ENCODE data around the gene NUP153.

Gene NUP153

GRCh38 chr6:17665132-17665531 is 41.6 kb downstream of the NUP153 start:
- Histone ChIP-seq H3K36me3 (ENCODE audit: control insufficient read depth in 5 of 5, insufficient read depth in 5 of 5, low read length in 5 of 5) (peaks cover 46 to 75% (median 48%) of the 10 kb centered on the region in 5 donors), H3K4me1 (ENCODE audit: control insufficient read depth in 5 of 5, insufficient read depth in 5 of 5, low read length in 5 of 5) (no peaks in the 10 kb centered on the region), H3K9me3 (ENCODE audit: control insufficient read depth in 5 of 5, low read length in 5 of 5) (no peaks in the 10 kb centered on the region), H3K4me3 (ENCODE audit: low read depth in 1 of 5, low read length in 5 of 5) (no peak overlapping the region), H3K27me3 (ENCODE audit: control insufficient read depth in 5 of 5, insufficient read depth in 4 of 5, low read length in 5 of 5) (no peaks in the 10 kb centered on the region), H3K27ac (ENCODE audit: low read depth, low read length) (no peak overlapping the region), H3K9ac (ENCODE audit: low read length in 5 of 5) (no peak overlapping the region)

GRCh38 chr6:17663226-17663625 is 43.5 kb downstream of the NUP153 start:
- H3K9me3 ChIP-seq (ENCODE audit: control insufficient read depth in 5 of 5, low read length in 5 of 5), result no peaks in the 10 kb centered on the region
- peaks cover 47 to 81% (median 52%) of the 10 kb centered on the region in 5 donors for H3K36me3 ChIP-seq (ENCODE audit: control insufficient read depth in 5 of 5, insufficient read depth in 5 of 5, low read length in 5 of 5)
- no peak overlapping the region for H3K27ac ChIP-seq (ENCODE audit: low read depth, low read length)
- H3K4me3 ChIP-seq (ENCODE audit: low read depth in 1 of 5, low read length in 5 of 5), result no peak overlapping the region
- H3K27me3 ChIP-seq (ENCODE audit: control insufficient read depth in 5 of 5, insufficient read depth in 4 of 5, low read length in 5 of 5), result no peaks in the 10 kb centered on the region
- no peaks in the 10 kb centered on the region for H3K4me1 ChIP-seq (ENCODE audit: control insufficient read depth in 5 of 5, insufficient read depth in 5 of 5, low read length in 5 of 5)
- no peak overlapping the region for H3K9ac ChIP-seq (ENCODE audit: low read length in 5 of 5)

- Histone ChIP-seq H3K4me1 (ENCODE audit: control insufficient read depth in 5 of 5, insufficient read depth in 5 of 5, low read length in 5 of 5) (no peaks in the 10 kb centered on the region), H3K4me3 (ENCODE audit: low read depth in 1 of 5, low read length in 5 of 5) (no peak overlapping the region), H3K9ac (ENCODE audit: low read length in 5 of 5) (no peak overlapping the region), H3K27me3 (ENCODE audit: control insufficient read depth in 5 of 5, insufficient read depth in 4 of 5, low read length in 5 of 5) (no peaks in the 10 kb centered on the region), H3K36me3 (ENCODE audit: control insufficient read depth in 5 of 5, insufficient read depth in 5 of 5, low read length in 5 of 5) (peaks cover 45 to 81% (median 53%) of the 10 kb centered on the region in 5 donors), H3K27ac (ENCODE audit: low read depth, low read length) (no peak overlapping the region), H3K9me3 (ENCODE audit: control insufficient read depth in 5 of 5, low read length in 5 of 5) (no peaks in the 10 kb centered on the region)
Measured at GRCh38 chr6:17662585-17662984, 44.1 kb downstream of the NUP153 start.

- Histone ChIP-seq H3K4me3 (ENCODE audit: low read depth in 1 of 5, low read length in 5 of 5) (no peak overlapping the region), H3K36me3 (ENCODE audit: control insufficient read depth in 5 of 5, insufficient read depth in 5 of 5, low read length in 5 of 5) (peaks cover 29 to 63% (median 42%) of the 10 kb centered on the region in 5 donors), H3K9me3 (ENCODE audit: control insufficient read depth in 5 of 5, low read length in 5 of 5) (no peaks in the 10 kb centered on the region), H3K27ac (ENCODE audit: low read depth, low read length) (no peak overlapping the region), H3K9ac (ENCODE audit: low read length in 5 of 5) (no peak overlapping the region), H3K27me3 (ENCODE audit: control insufficient read depth in 5 of 5, insufficient read depth in 4 of 5, low read length in 5 of 5) (no peaks in the 10 kb centered on the region), H3K4me1 (ENCODE audit: control insufficient read depth in 5 of 5, insufficient read depth in 5 of 5, low read length in 5 of 5) (no peaks in the 10 kb centered on the region)
Measured at GRCh38 chr6:17656644-17657043, 50.1 kb downstream of the NUP153 start.

- Histone ChIP-seq H3K36me3 (ENCODE audit: control insufficient read depth in 5 of 5, insufficient read depth in 5 of 5, low read length in 5 of 5) (peaks cover 24 to 59% (median 37%) of the 10 kb centered on the region in 5 donors), H3K27ac (ENCODE audit: low read depth, low read length) (no peak overlapping the region), H3K9me3 (ENCODE audit: control insufficient read depth in 5 of 5, low read length in 5 of 5) (no peaks in the 10 kb centered on the region), H3K4me3 (ENCODE audit: low read depth in 1 of 5, low read length in 5 of 5) (no peak overlapping the region), H3K27me3 (ENCODE audit: control insufficient read depth in 5 of 5, insufficient read depth in 4 of 5, low read length in 5 of 5) (no peaks in the 10 kb centered on the region), H3K4me1 (ENCODE audit: control insufficient read depth in 5 of 5, insufficient read depth in 5 of 5, low read length in 5 of 5) (no peaks in the 10 kb centered on the region), H3K9ac (ENCODE audit: low read length in 5 of 5) (no peak overlapping the region)
Measured at GRCh38 chr6:17656092-17656491, 50.6 kb downstream of the NUP153 start.

- H3K9me3 ChIP-seq (ENCODE audit: control insufficient read depth in 5 of 5, low read length in 5 of 5), result no peaks in the 10 kb centered on the region
- H3K27me3 ChIP-seq (ENCODE audit: control insufficient read depth in 5 of 5, insufficient read depth in 4 of 5, low read length in 5 of 5), result no peaks in the 10 kb centered on the region
- peaks cover 17 to 54% (median 32%) of the 10 kb centered on the region in 5 donors for H3K36me3 ChIP-seq (ENCODE audit: control insufficient read depth in 5 of 5, insufficient read depth in 5 of 5, low read length in 5 of 5)
- H3K27ac ChIP-seq (ENCODE audit: low read depth, low read length), result no peak overlapping the region
- H3K4me3 ChIP-seq (ENCODE audit: low read depth in 1 of 5, low read length in 5 of 5), result no peak overlapping the region
- H3K9ac ChIP-seq (ENCODE audit: low read length in 5 of 5), result no peak overlapping the region
- H3K4me1 ChIP-seq (ENCODE audit: control insufficient read depth in 5 of 5, insufficient read depth in 5 of 5, low read length in 5 of 5), result no peaks in the 10 kb centered on the region
Measured at GRCh38 chr6:17653198-17653882, 53.4 kb downstream of the NUP153 start.

GRCh38 chr6:17650656-17651309 is 55.9 kb downstream of the NUP153 start:
- no peaks in the 10 kb centered on the region for H3K9me3 ChIP-seq (ENCODE audit: control insufficient read depth in 5 of 5, low read length in 5 of 5)
- no peak overlapping the region for H3K27ac ChIP-seq (ENCODE audit: low read depth, low read length)
- no peak overlapping the region for H3K4me3 ChIP-seq (ENCODE audit: low read depth in 1 of 5, low read length in 5 of 5)
- H3K36me3 ChIP-seq (ENCODE audit: control insufficient read depth in 5 of 5, insufficient read depth in 5 of 5, low read length in 5 of 5), result peaks cover 23 to 58% (median 40%) of the 10 kb centered on the region in 5 donors
- no peaks in the 10 kb centered on the region for H3K27me3 ChIP-seq (ENCODE audit: control insufficient read depth in 5 of 5, insufficient read depth in 4 of 5, low read length in 5 of 5)
- no peak overlapping the region for H3K9ac ChIP-seq (ENCODE audit: low read length in 5 of 5)
- no peaks in the 10 kb centered on the region for H3K4me1 ChIP-seq (ENCODE audit: control insufficient read depth in 5 of 5, insufficient read depth in 5 of 5, low read length in 5 of 5)

- no peaks in the 10 kb centered on the region for H3K9me3 ChIP-seq (ENCODE audit: control insufficient read depth in 5 of 5, low read length in 5 of 5)
- no peaks in the 10 kb centered on the region for H3K4me1 ChIP-seq (ENCODE audit: control insufficient read depth in 5 of 5, insufficient read depth in 5 of 5, low read length in 5 of 5)
- no peak overlapping the region for H3K4me3 ChIP-seq (ENCODE audit: low read depth in 1 of 5, low read length in 5 of 5)
- H3K9ac ChIP-seq (ENCODE audit: low read length in 5 of 5), result no peak overlapping the region
- H3K36me3 ChIP-seq (ENCODE audit: control insufficient read depth in 5 of 5, insufficient read depth in 5 of 5, low read length in 5 of 5), result peaks cover 35 to 72% (median 53%) of the 10 kb centered on the region in 5 donors
- H3K27ac ChIP-seq (ENCODE audit: low read depth, low read length), result no peak overlapping the region
- H3K27me3 ChIP-seq (ENCODE audit: control insufficient read depth in 5 of 5, insufficient read depth in 4 of 5, low read length in 5 of 5), result no peaks in the 10 kb centered on the region
Measured at GRCh38 chr6:17648745-17649144, 58.0 kb downstream of the NUP153 start.

GRCh38 chr6:17640477-17640917 is 66.2 kb downstream of the NUP153 start:
- no peaks in the 10 kb centered on the region for H3K9me3 ChIP-seq (ENCODE audit: control insufficient read depth in 5 of 5, low read length in 5 of 5)
- no peak overlapping the region for H3K27ac ChIP-seq (ENCODE audit: low read depth, low read length)
- H3K27me3 ChIP-seq (ENCODE audit: control insufficient read depth in 5 of 5, insufficient read depth in 4 of 5, low read length in 5 of 5), result no peaks in the 10 kb centered on the region
- H3K36me3 ChIP-seq (ENCODE audit: control insufficient read depth in 5 of 5, insufficient read depth in 5 of 5, low read length in 5 of 5), result peaks cover 39 to 72% (median 43%) of the 10 kb centered on the region in 5 donors
- no peak overlapping the region for H3K4me3 ChIP-seq (ENCODE audit: low read depth in 1 of 5, low read length in 5 of 5)
- H3K4me1 ChIP-seq (ENCODE audit: control insufficient read depth in 5 of 5, insufficient read depth in 5 of 5, low read length in 5 of 5), result peaks cover 0 to 14% (median 6%) of the 10 kb centered on the region in 5 donors
- H3K9ac ChIP-seq (ENCODE audit: low read length in 5 of 5), result no peak overlapping the region

- Histone ChIP-seq H3K27me3 (ENCODE audit: control insufficient read depth in 5 of 5, insufficient read depth in 4 of 5, low read length in 5 of 5) (no peaks in the 10 kb centered on the region), H3K4me1 (ENCODE audit: control insufficient read depth in 5 of 5, insufficient read depth in 5 of 5, low read length in 5 of 5) (peaks cover 0 to 14% (median 6%) of the 10 kb centered on the region in 5 donors), H3K9me3 (ENCODE audit: control insufficient read depth in 5 of 5, low read length in 5 of 5) (no peaks in the 10 kb centered on the region), H3K9ac (ENCODE audit: low read length in 5 of 5) (no peak overlapping the region), H3K4me3 (ENCODE audit: low read depth in 1 of 5, low read length in 5 of 5) (no peak overlapping the region), H3K27ac (ENCODE audit: low read depth, low read length) (peak overlapping the region; percentile 38), H3K36me3 (ENCODE audit: control insufficient read depth in 5 of 5, insufficient read depth in 5 of 5, low read length in 5 of 5) (peaks cover 28 to 57% (median 31%) of the 10 kb centered on the region in 5 donors)
Measured at GRCh38 chr6:17638212-17638715, 68.5 kb downstream of the NUP153 start.

Data from subcutaneous abdominal adipose tissue (tissue), 5 donors.